HG02840 (cell line): ENCODE data around the gene SORBS2.
"Not testable (repeated sequence)": the region's sequence is repeated elsewhere in the genome, so short reads cannot be mapped to it uniquely, and the experiment has no call there.

Source experiments
- ATAC-seq: cut with Tn5 transposase; IDR thresholded peaks from one replicate; pipeline ENCODE4 v1.9.1; 2021; ENCODE audit warnings: mild to moderate bottlenecking, moderate library complexity, moderate number of reproducible peaks; ENCODE audit not compliant: unreplicated experiment, low FRiP score

The SORBS2 gene

GRCh38 chr4:185567381-185568376, 244.3 kb downstream of the SORBS2 start:
- no peak for ATAC-seq

GRCh38 chr4:185566972-185567371, 245.0 kb downstream of the SORBS2 start:
- no peak for ATAC-seq

- ATAC-seq: no peak
Measured at GRCh38 chr4:185566425-185566824, 245.6 kb downstream of the SORBS2 start.

GRCh38 chr4:185565696-185566095, 246.3 kb downstream of the SORBS2 start:
- no peak for ATAC-seq

- no peak for ATAC-seq
Measured at GRCh38 chr4:185564349-185564748, 247.6 kb downstream of the SORBS2 start.

- ATAC-seq: no peak
Measured at GRCh38 chr4:185562531-185562930, 249.5 kb downstream of the SORBS2 start.

- no peak for ATAC-seq
Measured at GRCh38 chr4:185560316-185560715, 251.7 kb downstream of the SORBS2 start.

GRCh38 chr4:185559915-185560281, 252.1 kb downstream of the SORBS2 start:
- no peak for ATAC-seq

- ATAC-seq: not testable (repeated sequence)
Measured at GRCh38 chr4:185559251-185559914, 252.6 kb downstream of the SORBS2 start.

- no peak for ATAC-seq
Measured at GRCh38 chr4:185554365-185555126, 257.4 kb downstream of the SORBS2 start.

GRCh38 chr4:185552254-185552653, 259.7 kb downstream of the SORBS2 start:
- ATAC-seq: no peak

- ATAC-seq: no peak
Measured at GRCh38 chr4:185550933-185551332, 261.1 kb downstream of the SORBS2 start.

GRCh38 chr4:185549095-185549639, 262.8 kb downstream of the SORBS2 start:
- ATAC-seq: no peak

- no peak for ATAC-seq
Measured at GRCh38 chr4:185548587-185548986, 263.4 kb downstream of the SORBS2 start.

GRCh38 chr4:185546335-185546734, 265.7 kb downstream of the SORBS2 start:
- ATAC-seq: no peak

- ATAC-seq: no peak
Measured at GRCh38 chr4:185542626-185543315, 269.2 kb downstream of the SORBS2 start.

GRCh38 chr4:185541251-185541727, 270.7 kb downstream of the SORBS2 start:
- ATAC-seq: no peak

- no peak for ATAC-seq
Measured at GRCh38 chr4:185540487-185541120, 271.4 kb downstream of the SORBS2 start.

- ATAC-seq: no peak
Measured at GRCh38 chr4:185540040-185540439, 272.0 kb downstream of the SORBS2 start.
